Measurements from ENCODE around the gene AMMECR1. TPM values are rescaled to one million over a fixed set of nuclear protein-coding genes. Genes with fewer than 3 reads are reported as not detected.

Gene AMMECR1
- total RNA-seq, 1 experiment from 2014 or later: 23.0 TPM

- BruUV-seq (replicated peaks): no TSS peak
- no peaks in the 10 kb centered on the region for H3K36me3 ChIP-seq (ENCODE audit: control insufficient read depth, insufficient read depth, low read length)
- Mint-ChIP-seq H3K4me1 (ENCODE audit: low read depth, unreplicated experiment) (no peaks in the 10 kb centered on the region), H3K27me3 (ENCODE audit: insufficient read depth, unreplicated experiment) (no peaks in the 10 kb centered on the region), H3K27ac (ENCODE audit: unreplicated experiment) (no peak overlapping the region), H3K9me3 (ENCODE audit: unreplicated experiment) (no peaks in the 10 kb centered on the region), H3K36me3 (ENCODE audit: insufficient read depth, unreplicated experiment) (no peaks in the 10 kb centered on the region), H3K4me3 (ENCODE audit: unreplicated experiment) (no peak overlapping the region)
- TF ChIP-seq CTCF (IDR thresholded peaks at IDR 0.05; ENCODE audit: insufficient read depth in 1 of 2, low read depth in 1 of 2, low read length in 1 of 2, severe bottlenecking in 1 of 2, unreplicated experiment in 1 of 2): no peak
- no peak for DNase-seq
- no peaks in the 10 kb centered on the region for H3K27me3 ChIP-seq (replicated peaks; ENCODE audit: control insufficient read depth, insufficient read depth, low read length)
- intact Hi-C loops (cut with micrococcal nuclease; ENCODE audit: unreplicated experiment): no loop called here
- no peaks in the 10 kb centered on the region for H3K4me1 ChIP-seq
- POLR2A ChIA-PET: no interaction called here
- CTCF ChIA-PET: interaction anchor here (0.9 kb wide), 1 partner anchor 28 kb away, joined by 4 read pairs; no protein-coding TSS in a partner anchor
- H3K4me3 ChIP-seq (ENCODE audit: low read depth, low read length): no peak overlapping the region
- no peaks in the 10 kb centered on the region for H3K9me3 ChIP-seq
Measured at GRCh38 chrX:110182362-110182761, 135.5 kb downstream of the AMMECR1 start.

DNA sequence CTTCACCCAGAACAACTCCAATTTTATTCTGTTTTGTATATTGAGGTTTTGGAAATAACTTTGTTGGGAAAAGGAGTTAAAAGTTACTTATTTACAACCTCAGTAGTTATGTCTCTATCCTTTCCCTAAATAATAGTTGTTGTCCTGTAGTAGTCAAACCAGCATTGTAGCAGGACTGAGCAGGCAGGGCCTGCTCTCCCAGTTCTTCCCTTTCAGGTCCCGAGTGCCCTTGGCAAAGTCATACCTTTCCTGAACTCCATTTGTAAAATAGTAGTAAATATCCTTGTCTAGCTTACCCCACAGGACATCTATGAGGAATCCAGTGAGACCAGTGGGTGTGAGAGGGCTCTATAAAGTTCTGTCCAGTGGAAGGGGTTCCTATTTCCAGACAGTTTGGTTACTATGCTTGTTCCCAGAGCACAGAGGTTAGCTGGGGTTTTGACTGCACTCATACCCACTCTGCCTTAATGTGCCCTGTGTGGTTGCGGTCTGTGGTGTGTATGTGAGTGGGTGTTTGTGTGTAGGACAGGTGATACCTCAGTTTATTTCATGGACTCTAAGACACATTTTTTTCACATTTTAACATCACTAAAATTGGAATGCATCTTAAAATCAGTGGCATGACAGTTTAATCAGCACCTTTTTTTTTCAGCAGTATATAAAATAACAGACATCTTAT is 136.3 kb downstream of the AMMECR1 start:
- CTCF ChIA-PET: interaction anchor here (0.9 kb wide), 1 partner anchor 29 kb away, joined by 4 read pairs; no protein-coding TSS in a partner anchor
- intact Hi-C loops (cut with micrococcal nuclease; ENCODE audit: unreplicated experiment): no loop called here

GRCh38 chrX:110180928-110181310 is 137.0 kb downstream of the AMMECR1 start:
- intact Hi-C loops (cut with micrococcal nuclease; ENCODE audit: unreplicated experiment): no loop called here
- no peak overlapping the region for H3K27ac Mint-ChIP-seq (ENCODE audit: unreplicated experiment)
- Histone ChIP-seq H3K4me1 (no peaks in the 10 kb centered on the region), H3K9me3 (no peaks in the 10 kb centered on the region), H3K27me3 (replicated peaks; ENCODE audit: control insufficient read depth, insufficient read depth, low read length) (no peaks in the 10 kb centered on the region), H3K36me3 (ENCODE audit: control insufficient read depth, insufficient read depth, low read length) (no peaks in the 10 kb centered on the region), H3K4me3 (ENCODE audit: low read depth, low read length) (no peak overlapping the region)
- TF ChIP-seq CTCF (IDR thresholded peaks at IDR 0.05; ENCODE audit: insufficient read depth in 1 of 2, low read depth in 1 of 2, low read length in 1 of 2, severe bottlenecking in 1 of 2, unreplicated experiment in 1 of 2): no peak
- no peaks in the 10 kb centered on the region for H3K27me3 Mint-ChIP-seq (ENCODE audit: insufficient read depth, unreplicated experiment)
- no peak for DNase-seq
- no peaks in the 10 kb centered on the region for H3K4me1 Mint-ChIP-seq (ENCODE audit: low read depth, unreplicated experiment)
- H3K4me3 Mint-ChIP-seq (ENCODE audit: unreplicated experiment): no peak overlapping the region
- BruUV-seq (replicated peaks): no TSS peak
- CTCF ChIA-PET: interaction anchor here (0.9 kb wide), 1 partner anchor 290 kb away, joined by 7 read pairs; no protein-coding TSS in a partner anchor
- no peaks in the 10 kb centered on the region for H3K9me3 Mint-ChIP-seq (ENCODE audit: unreplicated experiment)
- POLR2A ChIA-PET: no interaction called here
- no peaks in the 10 kb centered on the region for H3K36me3 Mint-ChIP-seq (ENCODE audit: insufficient read depth, unreplicated experiment)

More for the DNA sequence above, 136.3 kb downstream of the AMMECR1 start:
- H3K9me3 ChIP-seq: no peaks in the 10 kb centered on the region
- Mint-ChIP-seq H3K9me3 (ENCODE audit: unreplicated experiment) (no peaks in the 10 kb centered on the region), H3K36me3 (ENCODE audit: insufficient read depth, unreplicated experiment) (no peaks in the 10 kb centered on the region), H3K4me1 (ENCODE audit: low read depth, unreplicated experiment) (no peaks in the 10 kb centered on the region), H3K27ac (ENCODE audit: unreplicated experiment) (no peak overlapping the region), H3K27me3 (ENCODE audit: insufficient read depth, unreplicated experiment) (no peaks in the 10 kb centered on the region), H3K4me3 (ENCODE audit: unreplicated experiment) (no peak overlapping the region)
- H3K4me1 ChIP-seq: no peaks in the 10 kb centered on the region
- DNase-seq: no peak
- BruUV-seq (replicated peaks): no TSS peak
- H3K36me3 ChIP-seq (ENCODE audit: control insufficient read depth, insufficient read depth, low read length): no peaks in the 10 kb centered on the region
- H3K4me3 ChIP-seq (ENCODE audit: low read depth, low read length): no peak overlapping the region
- POLR2A ChIA-PET: no interaction called here
- TF ChIP-seq CTCF (IDR thresholded peaks at IDR 0.05; ENCODE audit: insufficient read depth in 1 of 2, low read depth in 1 of 2, low read length in 1 of 2, severe bottlenecking in 1 of 2, unreplicated experiment in 1 of 2): no peak
- H3K27me3 ChIP-seq (replicated peaks; ENCODE audit: control insufficient read depth, insufficient read depth, low read length): no peaks in the 10 kb centered on the region
